Stimulated activated CD8-positive, alpha-beta memory T cell treated with anti-CD3 and anti-CD28 coated beads, Interleukin-15, amount 100 ng/mL, for 48 hours (primary cell): ENCODE results near the gene TIMM21.

Experiments
- DNase-seq, 2 donors: peaks; one replicate each; pipeline ENCODE4 v3.0.0-alpha.2; 2020; ENCODE audit warnings: low read depth in 2 of 2

The TIMM21 gene

GRCh38 chr18:74147779-74148542 lies at the start of gene TIMM21, which contains the start of gene FBXO15:
Gene TIMM21, plus strand, starts transcription at chr18:74148523. Its CDS starts 286 bp downstream, at chr18:74148809.
Gene FBXO15, minus strand, starts transcription at chr18:74147834. Its CDS starts 49 bp downstream, at chr18:74147785.
- peak; percentile 92 to 94 for DNase-seq

- no peak for DNase-seq
Measured at GRCh38 chr18:74108460-74108859, 39.9 kb upstream of the TIMM21 start.

- DNase-seq: no peak
Measured at GRCh38 chr18:74110149-74110548, 38.2 kb upstream of the TIMM21 start.

- no peak for DNase-seq
Measured at GRCh38 chr18:74110976-74111375, 37.3 kb upstream of the TIMM21 start.

GRCh38 chr18:74113711-74114110 lies 34.6 kb upstream of the TIMM21 start:
- DNase-seq: no peak

GRCh38 chr18:74114116-74114515 lies 34.2 kb upstream of the TIMM21 start:
- DNase-seq: no peak

- DNase-seq: no peak
Measured at GRCh38 chr18:74115046-74115445, 33.3 kb upstream of the TIMM21 start.

- DNase-seq: no peak
Measured at GRCh38 chr18:74116633-74117554, 31.4 kb upstream of the TIMM21 start.

GRCh38 chr18:74123200-74123599 lies 25.1 kb upstream of the TIMM21 start:
- DNase-seq: no peak

- DNase-seq: no peak
Measured at GRCh38 chr18:74124642-74125041, 23.7 kb upstream of the TIMM21 start.

- DNase-seq: no peak
Measured at GRCh38 chr18:74126684-74127655, 21.4 kb upstream of the TIMM21 start.

- no peak for DNase-seq
Measured at GRCh38 chr18:74128159-74128558, 20.2 kb upstream of the TIMM21 start.

- DNase-seq: no peak
Measured at GRCh38 chr18:74131124-74131523, 17.2 kb upstream of the TIMM21 start.

GRCh38 chr18:74132201-74132600 lies 16.1 kb upstream of the TIMM21 start:
- no peak for DNase-seq

GRCh38 chr18:74137920-74138538 lies 10.3 kb upstream of the TIMM21 start:
- DNase-seq: no peak

GRCh38 chr18:74139411-74139810 lies 8.9 kb upstream of the TIMM21 start:
- no peak for DNase-seq

- peak; percentile 13 to 24 for DNase-seq
Measured at GRCh38 chr18:74139888-74140287, 8.4 kb upstream of the TIMM21 start.

GRCh38 chr18:74140582-74140981 lies 7.7 kb upstream of the TIMM21 start:
- no peak for DNase-seq

- DNase-seq: no peak
Measured at GRCh38 chr18:74141667-74142066, 6.7 kb upstream of the TIMM21 start.

- DNase-seq: no peak
Measured at GRCh38 chr18:74142252-74142651, 6.1 kb upstream of the TIMM21 start.

- DNase-seq: no peak
Measured at GRCh38 chr18:74146756-74147155, 1.6 kb upstream of the TIMM21 start.
